SK-N-SH treated with all-trans-retinoic acid at 6 μM for 48 hours (cell line): ENCODE measurements around the gene NKD1.

Source experiments
- ARNTL ChIP-seq: fragments of 450-650 bp; formaldehyde crosslinking; IDR thresholded peaks from 2 replicates; pipeline ENCODE4 v1.5.0; 2020; ENCODE audit warnings: low read depth, mild to moderate bottlenecking, moderate library complexity, borderline replicate concordance
- BACH2 ChIP-seq: fragments of 250-450 bp; sonication (Bioruptor Pico); IDR thresholded peaks from 2 replicates; pipeline ENCODE4 v1.9.0; 2021; ENCODE audit warnings: mild to moderate bottlenecking, borderline replicate concordance
- CSRNP3 ChIP-seq: fragments of 250-450 bp; sonication (Bioruptor Pico); IDR thresholded peaks from 2 replicates; pipeline ENCODE4 v1.5.1; 2021; ENCODE audit warnings: mild to moderate bottlenecking, moderate library complexity
- ESRRG ChIP-seq: fragments of 250-450 bp; sonication (Bioruptor Pico); IDR thresholded peaks from 2 replicates; pipeline ENCODE4 v1.6.1; 2021; ENCODE audit warnings: mild to moderate bottlenecking
- GLIS3 ChIP-seq: fragments of 250-450 bp; sonication (Bioruptor Pico); IDR thresholded peaks from 2 replicates; pipeline ENCODE4 v1.5.0; 2020; ENCODE audit warnings: mild to moderate bottlenecking, moderate library complexity
- RARB ChIP-seq: fragments of 250-450 bp; sonication (Bioruptor Pico); IDR thresholded peaks from 2 replicates; pipeline ENCODE4 v1.8.0; 2021; ENCODE audit warnings: mild to moderate bottlenecking, moderate library complexity
- SNAI2 ChIP-seq: fragments of 250-450 bp; sonication (Bioruptor Pico); IDR thresholded peaks from 2 replicates; pipeline ENCODE4 v1.5.0; 2020; ENCODE audit warnings: mild to moderate bottlenecking, moderate library complexity
- ZC3H10 ChIP-seq: fragments of 250-450 bp; sonication (Bioruptor Pico); IDR thresholded peaks from 2 replicates; pipeline ENCODE4 v1.5.1; 2021; ENCODE audit warnings: mild to moderate bottlenecking, moderate library complexity
- ZFP3 ChIP-seq: fragments of 250-450 bp; sonication (Bioruptor Pico); IDR thresholded peaks from 2 replicates; pipeline ENCODE4 v1.5.0; 2020; ENCODE audit warnings: mild to moderate bottlenecking, moderate library complexity
- ZNF565 ChIP-seq: fragments of 450-650 bp; formaldehyde crosslinking; conservative IDR thresholded peaks from 2 replicates; pipeline ENCODE4 v1.5.0; 2020; ENCODE audit warnings: low read depth, mild to moderate bottlenecking, moderate library complexity
- ZNF8 ChIP-seq: fragments of 450-650 bp; formaldehyde crosslinking; IDR thresholded peaks from 2 replicates; pipeline ENCODE4 v1.5.0; 2020; ENCODE audit warnings: mild to moderate bottlenecking, moderate library complexity
- TF ChIP-seq, protein P1 (sequence below): fragments of 250-450 bp; sonication (Bioruptor Pico); IDR thresholded peaks from 2 replicates; pipeline ENCODE4 v1.8.0; 2020; ENCODE audit warnings: mild to moderate bottlenecking, moderate library complexity, borderline replicate concordance
- TF ChIP-seq, protein P2 (sequence below): fragments of 250-450 bp; sonication (Bioruptor Pico); IDR thresholded peaks from 2 replicates; pipeline ENCODE4 v1.8.0; 2021; ENCODE audit warnings: low read depth, mild to moderate bottlenecking, moderate library complexity, borderline replicate concordance
- TF ChIP-seq, protein P3 (sequence below): fragments of 250-450 bp; sonication (Bioruptor Pico); IDR thresholded peaks from 2 replicates; pipeline ENCODE4 v1.5.1; 2020; ENCODE audit warnings: low read depth, mild to moderate bottlenecking, moderate library complexity

- no peak for TF ChIP-seq SNAI2 (CRISPR knock-in tag)
- TF ChIP-seq, protein P1, sequence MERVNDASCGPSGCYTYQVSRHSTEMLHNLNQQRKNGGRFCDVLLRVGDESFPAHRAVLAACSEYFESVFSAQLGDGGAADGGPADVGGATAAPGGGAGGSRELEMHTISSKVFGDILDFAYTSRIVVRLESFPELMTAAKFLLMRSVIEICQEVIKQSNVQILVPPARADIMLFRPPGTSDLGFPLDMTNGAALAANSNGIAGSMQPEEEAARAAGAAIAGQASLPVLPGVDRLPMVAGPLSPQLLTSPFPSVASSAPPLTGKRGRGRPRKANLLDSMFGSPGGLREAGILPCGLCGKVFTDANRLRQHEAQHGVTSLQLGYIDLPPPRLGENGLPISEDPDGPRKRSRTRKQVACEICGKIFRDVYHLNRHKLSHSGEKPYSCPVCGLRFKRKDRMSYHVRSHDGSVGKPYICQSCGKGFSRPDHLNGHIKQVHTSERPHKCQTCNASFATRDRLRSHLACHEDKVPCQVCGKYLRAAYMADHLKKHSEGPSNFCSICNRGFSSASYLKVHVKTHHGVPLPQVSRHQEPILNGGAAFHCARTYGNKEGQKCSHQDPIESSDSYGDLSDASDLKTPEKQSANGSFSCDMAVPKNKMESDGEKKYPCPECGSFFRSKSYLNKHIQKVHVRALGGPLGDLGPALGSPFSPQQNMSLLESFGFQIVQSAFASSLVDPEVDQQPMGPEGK (CRISPR knock-in tag), result no peak
- TF ChIP-seq ESRRG, result no peak
- TF ChIP-seq ZFP3, result no peak
- no peak for TF ChIP-seq CSRNP3 (CRISPR knock-in tag)
- TF ChIP-seq ARNTL (CRISPR knock-in tag), result no peak
- no peak for TF ChIP-seq BACH2 (CRISPR knock-in tag)
- TF ChIP-seq, protein P2, sequence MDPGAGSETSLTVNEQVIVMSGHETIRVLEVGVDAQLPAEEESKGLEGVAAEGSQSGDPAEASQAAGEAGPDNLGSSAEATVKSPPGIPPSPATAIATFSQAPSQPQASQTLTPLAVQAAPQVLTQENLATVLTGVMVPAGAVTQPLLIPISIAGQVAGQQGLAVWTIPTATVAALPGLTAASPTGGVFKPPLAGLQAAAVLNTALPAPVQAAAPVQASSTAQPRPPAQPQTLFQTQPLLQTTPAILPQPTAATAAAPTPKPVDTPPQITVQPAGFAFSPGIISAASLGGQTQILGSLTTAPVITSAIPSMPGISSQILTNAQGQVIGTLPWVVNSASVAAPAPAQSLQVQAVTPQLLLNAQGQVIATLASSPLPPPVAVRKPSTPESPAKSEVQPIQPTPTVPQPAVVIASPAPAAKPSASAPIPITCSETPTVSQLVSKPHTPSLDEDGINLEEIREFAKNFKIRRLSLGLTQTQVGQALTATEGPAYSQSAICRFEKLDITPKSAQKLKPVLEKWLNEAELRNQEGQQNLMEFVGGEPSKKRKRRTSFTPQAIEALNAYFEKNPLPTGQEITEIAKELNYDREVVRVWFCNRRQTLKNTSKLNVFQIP, result no peak
- TF ChIP-seq, protein P3, sequence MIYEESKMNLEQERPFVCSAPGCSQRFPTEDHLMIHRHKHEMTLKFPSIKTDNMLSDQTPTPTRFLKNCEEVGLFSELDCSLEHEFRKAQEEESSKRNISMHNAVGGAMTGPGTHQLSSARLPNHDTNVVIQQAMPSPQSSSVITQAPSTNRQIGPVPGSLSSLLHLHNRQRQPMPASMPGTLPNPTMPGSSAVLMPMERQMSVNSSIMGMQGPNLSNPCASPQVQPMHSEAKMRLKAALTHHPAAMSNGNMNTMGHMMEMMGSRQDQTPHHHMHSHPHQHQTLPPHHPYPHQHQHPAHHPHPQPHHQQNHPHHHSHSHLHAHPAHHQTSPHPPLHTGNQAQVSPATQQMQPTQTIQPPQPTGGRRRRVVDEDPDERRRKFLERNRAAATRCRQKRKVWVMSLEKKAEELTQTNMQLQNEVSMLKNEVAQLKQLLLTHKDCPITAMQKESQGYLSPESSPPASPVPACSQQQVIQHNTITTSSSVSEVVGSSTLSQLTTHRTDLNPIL (CRISPR knock-in tag), result no peak
- no peak for TF ChIP-seq ZNF8 (CRISPR knock-in tag)
- TF ChIP-seq ZC3H10 (CRISPR knock-in tag), result no peak
- no peak for TF ChIP-seq ZNF565 (CRISPR knock-in tag)
- no peak for TF ChIP-seq GLIS3 (CRISPR knock-in tag)
- no peak for TF ChIP-seq RARB (CRISPR knock-in tag)
Measured at GRCh38 chr16:50607970-50608557, 59.9 kb downstream of the NKD1 start.
